Erythroblast (primary cell): ENCODE results near the gene IGLON5.

Source experiments
- GATA1 ChIP-seq: IDR thresholded peaks from 2 replicates; pipeline ENCODE4 v1.6.1; 2011; ENCODE audit warnings: low read depth, mild to moderate bottlenecking, control low read depth, low read length, moderate library complexity
- POLR2A ChIP-seq: IDR thresholded peaks from 2 replicates; pipeline ENCODE4 v1.6.1; 2011; ENCODE audit warnings: mild to moderate bottlenecking, low read length

DNA sequence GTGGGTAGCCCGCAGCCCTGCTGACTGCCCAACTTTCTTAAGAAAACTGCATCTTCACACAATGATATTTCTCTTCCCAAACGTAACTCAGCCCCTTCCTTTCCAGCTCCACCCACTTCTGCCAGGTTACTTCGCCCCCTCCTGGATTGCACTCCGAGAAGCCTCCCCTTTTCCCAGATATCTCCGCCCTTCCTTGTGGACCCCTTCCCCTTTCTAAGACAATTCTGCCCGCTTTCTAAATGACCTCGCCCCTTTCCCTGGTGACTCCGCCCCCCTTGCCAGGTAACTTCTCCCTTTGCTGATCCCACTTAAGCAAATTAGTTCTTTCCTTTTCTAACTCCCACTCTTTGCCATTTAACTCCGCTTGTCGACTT lies 27.9 kb downstream of the IGLON5 start:
- TF ChIP-seq POLR2A (no peak), GATA1 (no peak)
